Activated T-cell treated with anti-CD3 and anti-CD28 coated beads for 48 hours (primary cell): Measurements from ENCODE around the gene CEP85.
A peak's percentile ranks its signal among the peaks of the same experiment; 100 is the strongest.

Experiments used
- DNase-seq: peaks from one replicate; pipeline ENCODE4 v3.0.0-alpha.2; 2020; ENCODE audit warnings: low read depth

The CEP85 gene, protein sequence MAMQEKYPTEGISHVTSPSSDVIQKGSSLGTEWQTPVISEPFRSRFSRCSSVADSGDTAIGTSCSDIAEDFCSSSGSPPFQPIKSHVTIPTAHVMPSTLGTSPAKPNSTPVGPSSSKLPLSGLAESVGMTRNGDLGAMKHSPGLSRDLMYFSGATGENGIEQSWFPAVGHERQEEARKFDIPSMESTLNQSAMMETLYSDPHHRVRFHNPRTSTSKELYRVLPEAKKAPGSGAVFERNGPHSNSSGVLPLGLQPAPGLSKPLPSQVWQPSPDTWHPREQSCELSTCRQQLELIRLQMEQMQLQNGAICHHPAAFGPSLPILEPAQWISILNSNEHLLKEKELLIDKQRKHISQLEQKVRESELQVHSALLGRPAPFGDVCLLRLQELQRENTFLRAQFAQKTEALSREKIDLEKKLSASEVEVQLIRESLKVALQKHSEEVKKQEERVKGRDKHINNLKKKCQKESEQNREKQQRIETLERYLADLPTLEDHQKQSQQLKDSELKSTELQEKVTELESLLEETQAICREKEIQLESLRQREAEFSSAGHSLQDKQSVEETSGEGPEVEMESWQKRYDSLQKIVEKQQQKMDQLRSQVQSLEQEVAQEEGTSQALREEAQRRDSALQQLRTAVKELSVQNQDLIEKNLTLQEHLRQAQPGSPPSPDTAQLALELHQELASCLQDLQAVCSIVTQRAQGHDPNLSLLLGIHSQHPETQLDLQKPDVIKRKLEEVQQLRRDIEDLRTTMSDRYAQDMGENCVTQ

DNA sequence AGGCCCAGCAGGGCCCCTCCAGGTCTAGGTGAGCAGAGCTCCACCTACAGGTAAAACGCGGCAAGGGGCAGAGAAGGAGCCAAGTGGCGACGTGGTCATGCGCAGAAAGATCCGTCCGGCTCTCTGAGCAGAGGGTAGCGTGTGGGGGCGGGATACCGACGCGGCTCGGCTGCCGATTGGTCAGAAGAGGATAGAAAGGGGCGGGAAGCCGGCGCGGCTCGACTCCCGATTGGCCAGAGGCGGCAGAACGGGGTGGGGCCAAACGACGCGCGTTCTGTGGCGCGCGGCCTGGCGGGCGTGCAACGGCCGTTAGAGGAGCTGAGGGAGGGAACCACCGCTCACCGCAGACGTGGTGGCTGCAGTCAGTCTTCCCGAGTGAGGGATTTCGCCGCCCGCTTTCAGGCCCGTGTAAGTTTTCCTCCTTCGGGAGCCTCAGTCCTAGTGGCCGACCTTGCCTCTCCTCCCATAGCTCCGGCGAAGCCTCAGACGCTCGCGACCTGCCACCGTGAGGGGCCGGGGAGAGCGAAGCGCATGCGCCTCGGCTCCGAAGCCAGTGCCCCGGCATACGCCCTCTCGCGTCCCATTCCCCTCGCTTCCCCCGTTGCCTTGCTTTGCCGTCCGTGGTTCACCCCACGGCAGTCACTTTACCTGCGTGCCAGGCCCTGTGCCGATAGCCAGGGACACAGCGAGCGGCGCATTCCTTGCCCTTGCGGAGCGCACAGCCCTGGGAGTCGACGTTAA lies at the start of gene CEP85:
TSS of gene CEP85 (plus strand) at position 298 of the 741 bp plus-strand sequence. CDS start 5,584 bp downstream, outside the sequence.
- DNase-seq = peak; percentile 98

DNA sequence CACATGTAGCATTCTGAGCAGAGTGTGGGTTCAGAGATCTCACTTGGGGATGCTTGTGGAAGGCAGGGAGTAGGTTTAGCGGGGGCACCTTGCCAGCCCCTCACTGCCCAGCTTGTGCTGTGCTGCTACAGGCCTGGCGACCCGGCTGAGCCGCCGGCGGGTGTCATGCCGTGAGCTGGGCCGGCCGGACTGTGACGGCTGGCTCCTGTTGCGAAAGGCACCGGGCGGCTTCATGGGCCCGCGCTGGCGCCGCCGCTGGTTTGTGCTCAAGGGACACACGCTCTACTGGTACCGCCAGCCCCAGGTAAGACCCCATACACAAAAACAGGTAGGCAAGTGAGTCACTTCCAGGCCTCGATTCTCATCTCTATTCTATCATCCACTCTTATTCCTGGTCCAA lies 49.1 kb upstream of the CEP85 start:
- no peak for DNase-seq

DNA sequence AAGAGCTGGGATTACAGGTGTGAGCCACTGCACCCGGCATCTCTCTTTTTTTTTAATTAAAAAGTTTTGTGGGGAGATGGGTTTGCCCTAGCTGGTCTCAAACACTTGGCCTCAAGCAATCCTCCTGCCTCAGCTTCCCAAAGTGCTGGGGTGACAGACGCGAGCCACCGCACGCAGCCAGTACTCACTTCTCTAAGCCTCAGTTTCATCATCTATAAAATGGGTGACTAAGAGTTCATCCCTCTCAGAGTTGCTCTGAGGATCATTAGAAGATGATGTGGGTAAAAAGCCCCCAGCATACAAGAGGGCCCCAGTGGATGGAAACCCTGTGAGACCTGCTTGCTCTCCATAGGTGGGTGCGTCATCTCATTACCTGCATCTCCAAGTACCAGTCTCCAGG lies 46.1 kb upstream of the CEP85 start:
- no peak for DNase-seq

- DNase-seq = no peak
Measured at GRCh38 chr1:26188477-26188876, 45.5 kb upstream of the CEP85 start.

DNA sequence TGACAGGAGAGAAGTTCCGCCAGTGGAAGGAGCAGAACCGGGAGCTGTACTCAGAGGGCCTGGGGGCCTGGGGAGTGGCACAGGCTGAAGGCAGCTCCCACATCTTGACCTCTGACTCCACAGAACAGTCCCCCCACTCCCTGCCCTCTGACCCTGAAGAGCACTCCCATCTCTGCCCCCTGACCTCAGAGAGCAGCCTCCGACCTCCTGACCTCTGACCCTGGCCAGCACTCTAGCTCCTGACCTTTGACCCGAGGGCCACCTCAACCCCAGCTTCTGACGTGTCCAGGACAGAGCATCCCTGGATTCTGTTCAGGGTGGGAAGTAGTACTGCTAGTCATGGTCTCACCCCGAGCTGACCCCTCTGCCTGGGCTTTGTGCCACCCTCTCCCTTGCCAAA lies 44.7 kb upstream of the CEP85 start:
- DNase-seq = no peak

- no peak for DNase-seq
Measured at GRCh38 chr1:26189751-26190275, 44.2 kb upstream of the CEP85 start.

DNA sequence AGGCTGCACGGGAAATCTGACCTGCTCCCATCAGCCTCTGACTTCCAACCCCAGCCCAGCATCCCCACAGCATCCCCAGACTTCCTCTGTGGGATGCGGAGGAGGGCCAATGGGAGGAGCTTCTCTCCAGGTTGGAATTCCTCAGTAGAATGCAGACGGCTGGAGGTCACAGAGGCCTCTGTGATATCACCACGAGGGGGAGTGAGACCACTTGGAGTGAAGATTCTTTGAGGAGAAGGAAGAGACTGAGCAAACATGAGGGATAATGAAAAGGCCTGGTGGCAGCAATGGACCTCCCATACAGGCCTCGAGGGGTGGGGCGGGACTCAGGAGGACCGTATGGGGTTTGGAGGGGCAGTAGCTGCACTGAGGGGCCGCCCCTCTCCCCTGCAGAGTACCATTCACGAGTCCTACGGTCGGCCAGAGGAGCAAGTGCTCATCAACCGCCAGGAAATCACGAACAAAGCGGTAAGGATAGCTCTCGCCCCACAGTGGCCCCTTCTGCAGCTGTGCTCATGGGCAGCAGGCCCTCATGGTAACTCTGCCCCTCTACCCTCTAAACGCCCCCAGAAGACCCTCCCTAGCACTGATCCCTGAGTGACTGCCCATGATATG lies 43.5 kb upstream of the CEP85 start, which contains the start of gene CATSPER4:
TSS of gene CATSPER4 (plus strand) at position 230 of the 615 bp plus-strand sequence. CDS start at position 256, 26 bp downstream.
- no peak for DNase-seq

DNA sequence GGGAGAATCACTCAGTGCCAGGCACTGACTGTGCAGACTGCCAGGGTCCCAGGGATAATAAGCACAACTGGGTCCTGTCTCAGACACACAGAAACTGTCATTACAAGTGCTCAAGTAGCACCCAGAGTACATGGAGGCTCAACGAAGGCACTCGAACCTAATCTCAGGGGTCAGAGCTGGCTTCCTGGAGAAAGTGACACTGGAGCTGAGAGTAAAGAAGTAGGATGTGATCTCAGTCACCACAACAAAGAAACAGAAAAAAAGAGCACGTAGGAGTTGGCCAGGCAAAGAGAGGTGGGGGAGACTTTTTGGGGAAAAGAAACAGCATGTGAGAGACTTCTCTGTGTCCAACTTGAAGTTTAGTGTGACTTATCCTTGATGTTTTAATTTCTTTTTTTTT lies 42.3 kb upstream of the CEP85 start:
- peak; percentile 15 for DNase-seq

- DNase-seq = no peak
Measured at GRCh38 chr1:26195805-26196204, 38.2 kb upstream of the CEP85 start.

DNA sequence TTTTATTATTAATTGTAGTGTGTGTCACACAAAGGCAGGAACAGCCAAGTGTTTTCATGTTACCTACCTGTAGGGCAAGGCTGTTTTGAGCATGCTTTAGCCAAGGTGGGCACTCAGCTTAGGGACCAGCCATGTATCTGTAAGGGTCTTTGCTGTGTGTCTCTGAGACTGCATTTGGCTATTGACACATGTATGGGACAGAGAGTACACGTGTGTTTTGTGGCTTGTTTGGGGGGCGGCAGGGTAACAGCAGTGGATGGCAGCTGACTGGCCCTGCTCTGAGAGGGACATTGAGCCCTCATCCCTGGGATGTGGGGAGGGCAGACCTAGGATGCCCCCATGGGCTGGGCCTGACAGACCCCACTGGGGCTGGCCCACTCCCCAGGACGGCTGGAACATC lies 36.7 kb upstream of the CEP85 start:
- no peak for DNase-seq

DNA sequence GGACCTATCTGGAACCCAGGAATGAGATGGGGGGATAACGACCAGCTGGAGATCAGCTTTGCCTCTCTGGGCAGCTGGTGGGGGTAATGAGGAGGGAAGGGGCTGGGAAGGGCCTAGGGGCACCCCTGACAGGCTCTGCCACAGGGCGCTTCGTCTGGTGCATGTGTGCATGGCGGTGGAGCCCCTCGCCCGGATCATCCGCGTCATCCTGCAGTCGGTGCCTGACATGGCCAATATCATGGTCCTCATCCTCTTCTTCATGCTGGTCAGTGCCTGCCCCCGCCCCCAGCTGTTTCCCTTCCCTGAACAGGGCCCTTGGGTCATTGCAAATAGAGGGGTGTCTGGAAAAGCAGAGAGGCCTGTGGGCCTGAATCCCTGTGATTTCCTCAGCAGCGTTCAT lies 36.2 kb upstream of the CEP85 start:
- DNase-seq = no peak

DNA sequence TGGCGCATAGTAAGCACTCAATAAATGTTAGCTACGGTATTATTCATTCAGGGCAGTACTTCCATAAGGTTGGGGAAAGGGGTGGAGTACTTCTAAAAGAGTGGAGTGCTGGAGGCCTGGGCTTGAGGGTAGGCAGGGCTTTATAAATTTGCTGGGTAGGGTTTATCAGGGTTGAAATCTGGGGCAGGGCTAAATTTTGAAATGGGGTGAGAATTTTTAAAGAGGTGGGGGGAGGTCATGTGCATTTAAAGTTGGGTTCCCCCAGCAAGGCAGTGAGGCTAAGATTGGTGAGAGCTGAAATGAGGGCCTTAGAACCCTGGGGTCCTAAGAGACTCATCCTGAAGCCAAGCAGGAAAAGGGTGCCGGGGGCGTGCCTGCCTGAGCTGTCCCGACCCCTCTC lies 33.6 kb upstream of the CEP85 start:
- no peak for DNase-seq

- DNase-seq = no peak
Measured at GRCh38 chr1:26203642-26204318, 30.2 kb upstream of the CEP85 start.

DNA sequence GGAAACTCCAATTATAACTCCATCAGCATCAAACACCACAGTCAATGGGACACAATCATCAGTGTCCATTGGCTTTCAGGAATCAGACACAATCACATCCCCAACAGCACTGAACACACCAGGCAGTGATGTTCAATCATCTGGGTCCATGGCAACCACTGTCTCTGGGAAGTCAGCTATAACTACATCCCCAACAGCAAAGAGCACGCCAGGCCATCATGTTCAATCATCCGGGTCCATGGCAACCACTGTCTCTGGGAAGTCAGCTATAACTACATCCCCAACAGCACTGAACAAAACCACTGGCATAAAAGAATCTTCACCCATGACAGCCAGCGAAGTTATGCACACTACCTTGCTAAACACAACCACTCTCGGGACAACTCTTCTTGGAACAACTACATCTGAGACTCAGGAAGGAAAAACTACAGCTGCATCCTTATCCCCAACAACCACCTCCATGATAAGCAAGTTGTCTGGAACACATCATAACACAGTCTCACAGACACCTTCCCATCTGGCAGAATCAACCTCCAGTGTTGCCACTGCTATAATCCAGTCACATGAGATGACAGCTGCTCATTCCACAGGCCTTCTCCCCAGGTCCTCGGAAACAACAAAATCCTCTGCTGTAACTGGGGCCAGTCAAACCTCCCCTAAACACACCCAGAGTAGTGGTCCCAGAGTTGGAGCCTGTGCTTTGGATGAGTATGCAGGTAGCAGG lies 23.7 kb upstream of the CEP85 start:
- no peak for DNase-seq

DNA sequence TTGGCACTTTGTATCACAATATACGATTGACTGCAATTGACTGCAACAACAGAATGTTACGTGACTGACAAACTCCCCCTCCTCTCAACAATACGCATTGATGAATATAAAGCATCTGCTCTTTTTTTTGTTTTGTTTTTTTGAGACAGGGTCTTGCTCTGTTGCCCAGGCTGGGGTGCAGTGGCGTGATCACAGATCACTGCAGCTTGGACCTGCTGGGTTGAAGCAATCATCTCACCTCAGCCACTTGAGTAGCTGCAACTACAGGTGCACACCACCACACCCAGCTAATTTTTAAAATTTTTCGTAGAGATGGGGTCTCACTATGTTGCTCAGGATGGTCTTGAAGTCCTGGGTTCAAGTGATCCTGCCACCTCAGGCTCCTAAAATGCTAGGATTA lies 21.3 kb upstream of the CEP85 start:
- DNase-seq = no peak

DNA sequence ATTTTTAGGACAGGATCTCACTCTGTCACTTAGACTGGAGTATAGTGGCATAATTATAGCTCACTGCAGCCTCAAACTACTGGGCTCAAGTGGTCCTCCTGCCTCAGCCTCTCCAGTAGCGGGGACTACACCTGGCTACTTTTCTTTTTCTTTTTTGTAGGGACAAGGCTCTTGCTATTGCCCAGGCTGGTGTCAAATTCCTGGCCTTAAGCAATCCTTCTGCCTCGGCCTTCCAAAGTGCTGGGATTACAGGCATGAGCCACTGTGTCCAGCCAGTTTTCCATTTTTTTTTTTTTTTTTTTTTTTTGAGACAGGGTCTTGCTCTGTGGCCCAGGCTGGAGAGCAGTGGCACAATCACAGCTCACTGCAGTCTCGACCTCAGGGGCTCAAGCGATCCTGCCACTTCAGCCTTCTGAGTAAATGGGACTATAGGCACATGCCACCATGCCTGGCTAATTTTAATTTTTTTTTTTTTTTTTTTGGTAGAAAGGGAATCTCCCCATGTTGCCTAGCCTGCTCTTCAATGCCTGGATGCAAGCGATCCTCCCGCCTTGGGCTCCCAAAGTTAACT lies 20.6 kb upstream of the CEP85 start:
- DNase-seq = no peak

GRCh38 chr1:26215246-26215645 lies 18.8 kb upstream of the CEP85 start:
- DNase-seq = no peak

DNA sequence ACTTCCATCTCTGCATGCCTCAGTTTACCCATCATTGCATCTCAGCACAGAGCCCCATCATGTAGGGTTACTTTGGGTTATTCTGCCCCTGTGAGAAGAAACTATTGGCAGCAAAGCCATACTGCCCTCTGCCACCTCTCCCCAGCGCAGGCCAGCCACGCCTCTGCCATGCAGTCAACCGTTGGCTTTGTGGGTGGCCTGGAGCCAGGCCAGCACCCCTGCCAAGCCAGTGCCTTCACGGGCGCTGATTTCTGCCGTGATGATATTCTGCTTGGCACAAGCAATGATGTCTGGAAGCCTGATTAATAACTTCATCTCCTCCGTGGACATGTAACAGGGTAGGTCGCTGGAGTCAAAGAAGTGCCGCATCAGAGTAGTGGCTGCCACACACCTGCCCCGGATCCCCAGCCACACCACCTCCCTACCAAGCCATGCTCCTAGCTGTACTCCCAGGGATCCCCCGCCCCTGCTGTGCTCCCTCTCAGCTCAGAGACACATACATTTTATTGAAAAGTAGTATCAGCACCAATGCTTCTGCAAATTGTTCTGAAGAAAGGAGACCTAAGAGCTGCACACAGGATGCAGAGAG lies 15.0 kb upstream of the CEP85 start:
- no peak for DNase-seq

- DNase-seq = no peak
Measured at GRCh38 chr1:26220199-26220912, 13.6 kb upstream of the CEP85 start.
